Peyer's patch (tissue), 4 donors: ENCODE data around the gene ITGAD.

Experiments used
- POLR2A ChIP-seq, 2 donors: fragments of 450-650 bp; IDR thresholded peaks; one replicate each; pipeline ENCODE4 v1.5.1; 2017; ENCODE audit warnings: antibody characterized with exemption in 2 of 2, mild to moderate bottlenecking in 2 of 2, moderate library complexity in 2 of 2
- TF ChIP-seq, protein P1 (sequence below), 6 experiments: fragments of 450-650 bp in 4 of 6; fragments of 200-600 bp in 2 of 6; sonication (generic) in 1 of 6; IDR thresholded peaks; one replicate each; pipeline ENCODE4 v1.5.1; 2017 to 2019; ENCODE audit warnings: antibody characterized with exemption in 6 of 6, mild to moderate bottlenecking in 3 of 6, moderate library complexity in 1 of 6

- TF ChIP-seq, protein P1, sequence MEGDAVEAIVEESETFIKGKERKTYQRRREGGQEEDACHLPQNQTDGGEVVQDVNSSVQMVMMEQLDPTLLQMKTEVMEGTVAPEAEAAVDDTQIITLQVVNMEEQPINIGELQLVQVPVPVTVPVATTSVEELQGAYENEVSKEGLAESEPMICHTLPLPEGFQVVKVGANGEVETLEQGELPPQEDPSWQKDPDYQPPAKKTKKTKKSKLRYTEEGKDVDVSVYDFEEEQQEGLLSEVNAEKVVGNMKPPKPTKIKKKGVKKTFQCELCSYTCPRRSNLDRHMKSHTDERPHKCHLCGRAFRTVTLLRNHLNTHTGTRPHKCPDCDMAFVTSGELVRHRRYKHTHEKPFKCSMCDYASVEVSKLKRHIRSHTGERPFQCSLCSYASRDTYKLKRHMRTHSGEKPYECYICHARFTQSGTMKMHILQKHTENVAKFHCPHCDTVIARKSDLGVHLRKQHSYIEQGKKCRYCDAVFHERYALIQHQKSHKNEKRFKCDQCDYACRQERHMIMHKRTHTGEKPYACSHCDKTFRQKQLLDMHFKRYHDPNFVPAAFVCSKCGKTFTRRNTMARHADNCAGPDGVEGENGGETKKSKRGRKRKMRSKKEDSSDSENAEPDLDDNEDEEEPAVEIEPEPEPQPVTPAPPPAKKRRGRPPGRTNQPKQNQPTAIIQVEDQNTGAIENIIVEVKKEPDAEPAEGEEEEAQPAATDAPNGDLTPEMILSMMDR (IDR thresholded peaks at IDR 0.05): no peak
- TF ChIP-seq POLR2A (IDR thresholded peaks at IDR 0.05): no peak
These were observed 12.9 kb upstream of the ITGAD start for GRCh38 chr16:31380201-31380600.
